Stimulated activated CD8-positive, alpha-beta memory T cell treated with anti-CD3 and anti-CD28 coated beads, Interleukin-15, amount 100 ng/mL, for 1 hour (primary cell): ENCODE data around the gene EWSR1.

ENCODE experiments used
- DNase-seq: peaks from one replicate; pipeline ENCODE4 v3.0.0-alpha.2; 2020; ENCODE audit warnings: low read depth

The EWSR1 gene

DNA sequence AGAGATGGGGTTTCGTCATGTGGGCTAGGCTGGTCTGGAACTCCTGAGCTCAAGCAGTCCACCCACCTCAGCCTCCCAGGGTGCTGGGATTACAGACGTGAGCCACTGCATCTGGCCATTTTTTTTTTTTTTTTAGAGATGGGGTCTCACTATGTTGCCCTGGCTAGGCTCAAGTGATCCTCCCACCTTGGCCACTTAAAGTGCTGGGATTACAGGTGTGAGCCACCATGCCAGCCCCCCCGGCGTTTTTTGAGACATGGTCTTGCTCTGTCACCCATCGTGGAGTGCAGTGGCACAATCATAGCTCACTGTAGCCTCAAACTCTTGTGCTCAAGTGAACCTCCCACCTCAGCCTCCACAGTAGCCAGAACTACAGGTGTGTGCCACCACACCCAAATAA is 16.8 kb upstream of the EWSR1 start:
- no peak for DNase-seq

DNA sequence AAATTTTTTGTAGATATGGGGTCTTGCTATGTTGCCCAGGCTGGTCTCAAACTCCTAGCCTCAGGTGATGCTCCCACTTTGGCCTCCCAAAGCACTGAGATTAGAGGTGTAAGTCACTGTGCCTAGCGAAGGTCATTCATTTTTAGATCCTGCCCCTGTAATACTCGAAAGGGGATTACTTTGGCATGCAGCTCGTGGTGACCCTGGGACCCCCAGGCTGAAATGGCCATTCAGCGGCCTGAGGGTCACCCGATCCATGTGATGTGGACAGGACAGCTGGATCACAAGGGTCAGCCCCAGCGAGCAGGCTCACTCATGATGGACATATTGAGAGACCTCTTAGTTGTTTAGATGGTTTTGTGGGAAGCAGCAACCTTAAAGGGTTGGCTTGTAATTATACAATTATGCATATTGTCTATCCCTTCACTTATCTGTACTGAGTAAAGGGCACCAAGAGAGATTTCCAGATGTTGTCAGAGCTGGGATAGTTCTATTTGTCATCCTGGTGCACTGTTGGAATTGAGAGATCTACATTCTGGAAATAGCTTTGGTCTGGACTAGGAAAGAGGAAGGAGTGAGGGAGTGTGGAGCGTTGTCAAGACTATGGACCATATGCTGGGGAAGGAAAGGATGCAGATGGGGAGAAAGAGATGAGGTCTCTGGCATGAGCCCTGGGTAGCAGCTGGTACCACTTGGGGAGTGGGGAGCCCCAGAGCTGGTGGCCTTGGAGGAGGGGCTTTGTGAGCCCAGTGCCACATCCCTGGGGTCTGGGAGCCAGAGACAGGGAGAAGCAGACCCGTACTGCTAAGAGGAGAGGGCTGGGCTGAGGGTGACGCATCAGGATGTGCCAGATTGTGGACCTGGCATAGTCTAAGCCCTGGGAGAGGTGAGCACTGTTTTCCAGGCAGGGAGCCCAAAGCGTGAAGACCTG is 15.8 kb upstream of the EWSR1 start:
- DNase-seq = no peak

- no peak for DNase-seq
Measured at GRCh38 chr22:29253561-29254285, 14.3 kb upstream of the EWSR1 start.

GRCh38 chr22:29254286-29254660 is 13.8 kb upstream of the EWSR1 start:
- no peak for DNase-seq

DNA sequence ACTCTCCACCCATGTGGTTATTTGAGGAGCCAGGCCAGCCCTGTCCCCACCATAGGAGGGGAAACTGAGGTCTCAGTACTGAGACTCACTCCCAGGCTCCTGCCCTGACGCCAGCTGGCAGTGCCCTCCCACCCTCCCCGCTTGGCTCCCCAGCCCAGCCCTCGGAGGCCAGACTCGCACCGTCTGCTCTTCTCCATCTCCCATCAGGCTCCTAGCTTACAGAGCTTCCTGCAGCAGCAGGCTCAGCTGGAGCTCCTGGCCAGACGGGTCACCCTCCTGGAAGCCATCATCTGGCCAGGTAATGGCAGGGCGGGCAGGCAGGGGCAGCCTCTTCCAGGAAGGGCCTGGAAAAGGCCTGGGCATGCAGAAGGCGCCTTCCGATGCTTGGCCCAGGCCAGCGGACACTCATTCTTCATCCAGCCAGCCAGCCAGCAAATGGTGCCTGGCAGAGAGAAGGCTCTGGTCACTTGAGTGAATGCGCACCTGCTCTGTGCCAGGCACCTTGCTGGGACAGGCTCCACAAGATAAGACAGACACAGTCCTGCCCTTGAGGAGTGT is 12.9 kb upstream of the EWSR1 start:
- DNase-seq = no peak

GRCh38 chr22:29256606-29257325 is 11.3 kb upstream of the EWSR1 start:
- DNase-seq = no peak

GRCh38 chr22:29257751-29258181 is 10.3 kb upstream of the EWSR1 start:
- no peak for DNase-seq

- DNase-seq = no peak
Measured at GRCh38 chr22:29258407-29259252, 9.4 kb upstream of the EWSR1 start.

GRCh38 chr22:29259253-29259899 is 8.7 kb upstream of the EWSR1 start:
- no peak for DNase-seq

DNA sequence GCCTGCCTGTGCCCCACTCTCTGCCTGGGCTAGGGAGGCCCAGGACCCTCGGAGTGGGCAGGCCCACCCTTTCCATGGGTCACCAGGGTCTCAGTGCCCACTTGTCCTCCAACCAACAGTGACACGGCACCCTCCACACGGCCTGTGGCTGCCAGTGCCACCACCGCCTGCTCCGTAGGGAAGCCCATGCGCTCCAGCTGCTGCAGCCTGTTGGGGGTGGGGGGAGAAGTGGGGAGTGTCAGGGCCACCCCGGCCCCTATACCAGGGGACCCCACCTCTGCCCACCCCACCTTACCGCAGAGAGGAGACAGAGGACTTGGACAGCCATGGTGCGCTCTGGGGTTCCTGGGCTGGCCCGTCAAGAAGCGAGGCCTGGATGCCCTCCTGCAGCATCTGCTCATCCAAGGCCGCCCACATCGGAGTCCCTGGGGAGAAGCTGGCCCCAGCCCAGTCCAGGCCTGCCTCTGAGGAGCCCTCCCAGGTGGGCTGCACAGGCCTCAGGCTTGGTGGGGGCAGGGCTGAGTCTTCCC is 8.0 kb upstream of the EWSR1 start:
- DNase-seq = no peak

GRCh38 chr22:29260601-29261315 is 7.3 kb upstream of the EWSR1 start:
- DNase-seq = no peak

DNA sequence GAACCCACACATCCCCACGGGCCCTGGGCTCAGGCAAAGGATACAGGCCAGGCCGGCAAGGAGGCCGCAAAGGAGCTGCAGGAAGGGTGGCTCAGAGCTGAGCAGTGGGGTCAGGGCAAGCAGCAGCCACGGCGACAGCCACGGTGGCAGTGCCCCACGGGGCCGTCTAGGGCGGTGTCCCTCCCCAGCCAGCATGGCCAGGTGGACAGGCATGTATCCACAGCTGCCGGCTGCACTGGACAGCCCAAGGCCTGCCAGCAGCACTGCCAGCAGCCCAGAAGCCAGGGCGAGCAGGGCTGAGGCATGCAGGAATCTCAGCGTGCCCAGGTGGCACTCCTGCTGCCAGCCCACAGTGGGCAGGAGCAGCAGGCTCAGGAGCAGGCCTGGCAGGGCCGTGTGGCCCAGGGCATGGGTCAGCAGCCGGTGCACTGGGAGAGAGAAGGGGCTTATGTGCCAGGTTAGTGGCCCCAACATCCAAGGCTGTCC is 4.2 kb upstream of the EWSR1 start:
- DNase-seq = no peak

DNA sequence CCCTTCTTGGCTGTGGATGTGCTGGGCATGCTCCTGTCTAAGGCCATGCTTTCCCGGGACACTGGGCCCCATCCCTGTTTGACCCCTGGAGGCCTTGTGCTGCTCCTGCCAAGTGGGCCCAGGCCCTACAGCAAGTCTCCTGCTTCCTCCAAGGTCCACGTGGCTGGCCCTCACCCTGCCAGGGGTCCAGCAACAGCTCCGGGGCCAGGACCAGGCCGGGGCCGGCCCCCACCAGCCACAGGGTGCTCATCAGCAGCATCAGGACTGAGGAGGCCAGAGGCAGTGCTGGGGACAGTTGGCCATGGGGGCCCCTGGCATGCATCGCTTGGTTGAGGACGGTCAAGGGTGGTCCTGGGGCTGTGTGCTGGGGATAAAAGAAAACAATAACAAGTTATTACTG is 2.8 kb upstream of the EWSR1 start:
- DNase-seq = no peak

- DNase-seq = no peak
Measured at GRCh38 chr22:29265929-29266328, 2.1 kb upstream of the EWSR1 start.

- DNase-seq = no peak
Measured at GRCh38 chr22:29266564-29267461, 1.3 kb upstream of the EWSR1 start.

GRCh38 chr22:29267462-29267857 is 608 bp upstream of the EWSR1 start:
- DNase-seq = no peak

DNA sequence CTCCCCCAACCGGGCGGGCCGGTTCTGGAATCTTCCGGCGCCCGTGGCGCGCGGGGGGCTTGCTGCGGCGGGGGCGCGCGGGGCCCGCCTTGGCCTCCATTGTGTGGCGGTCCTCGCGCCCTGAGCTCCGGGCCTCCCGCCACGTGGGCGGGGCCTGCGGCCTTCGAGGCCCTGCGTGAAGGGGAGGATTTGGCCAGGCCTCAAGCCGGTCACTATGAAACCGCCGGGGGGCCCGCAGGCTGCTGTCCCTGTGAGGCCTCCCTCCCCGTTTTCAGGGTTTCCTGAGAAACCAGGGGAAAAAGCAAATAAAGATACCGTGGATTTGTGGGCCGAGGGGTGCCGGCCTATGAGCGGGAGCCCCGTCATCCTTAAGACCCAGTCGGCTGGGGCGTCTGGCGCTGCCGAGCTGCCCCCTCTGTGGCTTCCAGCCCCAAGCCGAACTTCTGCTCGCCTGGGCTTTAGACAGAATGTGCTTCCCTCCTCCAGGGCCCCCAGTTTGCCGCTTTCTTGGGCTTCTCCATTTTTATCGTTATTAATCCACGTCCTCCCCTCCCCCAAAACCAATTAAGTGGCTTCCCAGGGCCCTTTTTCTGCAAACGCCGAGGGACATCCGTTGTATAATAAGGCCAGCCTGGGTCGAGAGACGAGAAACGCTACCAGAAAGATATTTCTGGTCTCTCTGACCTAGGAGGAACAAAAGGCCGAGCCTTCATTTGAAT is 602 bp downstream of the EWSR1 start:
- DNase-seq = no peak

DNA sequence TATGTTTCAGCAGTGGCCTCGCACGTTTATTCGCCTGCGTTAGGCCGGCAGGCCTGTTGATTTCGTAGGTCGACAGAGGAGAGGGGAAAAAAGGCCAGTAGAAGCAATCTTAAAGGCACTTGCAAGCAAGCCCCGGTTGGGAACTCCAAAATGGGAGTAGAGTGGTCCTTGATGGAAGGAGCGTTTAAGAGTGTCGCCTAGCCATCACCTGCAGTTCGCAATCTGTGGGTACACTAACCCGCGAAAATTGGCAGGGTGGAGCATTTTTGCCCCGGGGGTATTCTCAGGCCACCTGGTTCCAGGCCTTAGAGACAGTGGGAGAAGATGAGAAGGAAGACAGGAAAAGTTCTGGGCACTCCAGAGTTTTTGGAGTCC is 1.1 kb downstream of the EWSR1 start:
- no peak for DNase-seq
